HepG2 (cell line): Measurements from ENCODE around the gene RPS6KB2. TPM values are rescaled to one million over a fixed set of nuclear protein-coding genes. Genes with fewer than 3 reads are reported as not detected.

Source experiments
- BRCA1 ChIP-seq: sonication (generic); formaldehyde crosslinking; IDR thresholded peaks from 2 replicates; pipeline ENCODE4 v1.4.0; 2020; ENCODE audit warnings: missing genetic modification reagents
- CREM ChIP-seq, 2 experiments: sonication (generic) in 1 of 2; formaldehyde crosslinking in 1 of 2; IDR thresholded peaks; 2 replicates each; pipeline versions ENCODE4 v1.4.0 to v1.6.1; 2016 to 2020; ENCODE audit warnings: antibody characterized with exemption in 1 of 2, mild to moderate bottlenecking in 1 of 2, missing genetic modification reagents in 1 of 2
- ERF ChIP-seq: IDR thresholded peaks from 2 replicates; pipeline ENCODE4 v1.6.1; 2018; ENCODE audit warnings: missing biosample characterization, missing genetic modification reagents
- PCBP1 ChIP-seq: fragments of 200-400 bp; formaldehyde crosslinking; IDR thresholded peaks from 2 replicates; pipeline ENCODE4 v1.6.1; 2017; ENCODE audit warnings: mild to moderate bottlenecking, low read depth, low read length, borderline replicate concordance
- SOX5 ChIP-seq: IDR thresholded peaks from 2 replicates; pipeline ENCODE4 v1.6.1; 2016; ENCODE audit warnings: borderline replicate concordance
- ZFP37 ChIP-seq: sonication (generic); formaldehyde crosslinking; IDR thresholded peaks from 2 replicates; pipeline ENCODE4 v1.4.0; 2020; ENCODE audit warnings: missing genetic modification reagents, borderline replicate concordance
- polyA plus RNA-seq, 8 experiments: library from polyadenylated mRNA; depleted of rRNA in 3 of 8; stranded (reverse) in 7 of 8; unstranded in 1 of 8; fragments of >200 nt; fragmentation: Illumina TruSeq in 4 of 8; extraction: Trizol in 4 of 8; gene quantifications; 2 replicates each; pipeline versions ENCODE4 v1.2.1 to v1.2.3, GENCODE V29; 2011 to 2016; ENCODE audit warnings: low read depth in 4 of 8, missing spikeins in 1 of 8, mixed read lengths in 1 of 8; ENCODE audit not compliant: insufficient read depth in 1 of 8
- total RNA-seq, 5 experiments: library from RNA; depleted of rRNA; stranded (reverse); fragments of >200 nt; fragmentation: Illumina TruSeq; extraction: Trizol; gene quantifications; 2 replicates each; pipeline ENCODE4 v1.2.3, GENCODE V29; 2016; ENCODE audit warnings: low read depth in 1 of 5
- TF ChIP-seq, protein P1 (sequence below), 2 experiments: fragments of 450-650 bp in 1 of 2; sonication (generic) in 1 of 2; formaldehyde crosslinking in 1 of 2; IDR thresholded peaks; 2 replicates each; pipeline versions ENCODE4 v1.6.1 to v1.8.0; 2016 to 2022; ENCODE audit warnings: antibody characterized with exemption in 1 of 2, mild to moderate bottlenecking in 1 of 2, missing genetic modification reagents in 1 of 2
- TF ChIP-seq, protein P2 (sequence below): sonication (generic); formaldehyde crosslinking; IDR thresholded peaks from 2 replicates; pipeline ENCODE4 v1.4.0; 2020; ENCODE audit warnings: missing genetic modification reagents
- TF ChIP-seq, protein P3 (sequence below): sonication (generic); formaldehyde crosslinking; IDR thresholded peaks from 2 replicates; pipeline ENCODE4 v1.4.0; 2020; ENCODE audit warnings: low read depth, mild to moderate bottlenecking, missing genetic modification reagents
- TF ChIP-seq, protein P4 (sequence below): sonication (generic); formaldehyde crosslinking; IDR thresholded peaks from 2 replicates; pipeline ENCODE4 v1.4.0; 2020; ENCODE audit warnings: mild to moderate bottlenecking, missing genetic modification reagents

Gene RPS6KB2
- total and polyA plus RNA-seq, 2 of the 13 experiments (the other 11 are each of a cell fraction or from before 2014, with no cell fraction given) = 52.9 to 54.8 TPM

DNA sequence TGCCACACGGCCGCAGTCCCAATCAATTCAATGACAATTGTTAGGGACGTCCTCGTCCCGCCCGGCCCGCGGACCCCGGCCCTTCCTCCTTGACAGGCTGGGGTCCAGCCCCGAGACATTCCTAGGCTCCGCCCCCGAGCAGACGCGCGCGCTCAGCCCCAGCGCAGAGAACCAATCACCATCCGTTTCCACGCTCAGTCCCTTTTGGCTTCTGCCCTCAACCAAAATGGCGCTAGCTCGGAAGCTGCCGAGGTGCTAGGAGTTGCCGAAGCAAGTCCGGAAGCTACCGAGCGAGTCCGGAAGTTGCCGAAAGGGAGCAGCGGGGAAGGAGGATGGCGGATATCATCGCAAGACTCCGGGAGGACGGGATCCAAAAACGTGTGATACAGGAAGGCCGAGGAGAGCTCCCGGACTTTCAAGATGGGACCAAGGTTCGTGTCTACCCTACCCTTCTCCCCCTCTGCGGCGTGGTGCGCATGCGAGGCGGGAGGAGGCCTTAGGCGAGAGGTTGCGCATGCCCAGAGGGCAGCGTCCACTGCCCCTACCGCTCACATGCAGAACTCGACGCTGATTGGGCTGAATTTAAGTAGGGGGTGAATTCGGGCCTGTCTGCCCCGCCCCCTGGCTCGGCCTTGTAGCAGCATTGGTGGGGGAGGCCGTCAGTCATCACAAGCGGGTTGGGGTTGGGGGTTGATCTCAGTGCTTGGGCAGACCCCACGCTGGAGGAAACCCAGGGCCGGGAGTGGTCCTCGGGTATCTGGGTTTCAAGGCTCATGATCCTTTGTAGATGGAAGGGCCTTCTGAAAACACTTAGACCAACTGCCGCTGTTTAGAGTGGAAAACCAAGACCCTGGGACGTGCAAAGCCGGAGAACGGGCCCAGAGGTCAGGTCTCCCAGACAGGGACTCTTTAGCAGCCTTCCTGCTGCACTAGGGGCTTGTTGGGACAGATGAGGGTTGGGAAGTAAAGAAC, 54.8 kb downstream of the RPS6KB2 start, which contains the start of gene AIP (continued):
- TF ChIP-seq, protein P1, sequence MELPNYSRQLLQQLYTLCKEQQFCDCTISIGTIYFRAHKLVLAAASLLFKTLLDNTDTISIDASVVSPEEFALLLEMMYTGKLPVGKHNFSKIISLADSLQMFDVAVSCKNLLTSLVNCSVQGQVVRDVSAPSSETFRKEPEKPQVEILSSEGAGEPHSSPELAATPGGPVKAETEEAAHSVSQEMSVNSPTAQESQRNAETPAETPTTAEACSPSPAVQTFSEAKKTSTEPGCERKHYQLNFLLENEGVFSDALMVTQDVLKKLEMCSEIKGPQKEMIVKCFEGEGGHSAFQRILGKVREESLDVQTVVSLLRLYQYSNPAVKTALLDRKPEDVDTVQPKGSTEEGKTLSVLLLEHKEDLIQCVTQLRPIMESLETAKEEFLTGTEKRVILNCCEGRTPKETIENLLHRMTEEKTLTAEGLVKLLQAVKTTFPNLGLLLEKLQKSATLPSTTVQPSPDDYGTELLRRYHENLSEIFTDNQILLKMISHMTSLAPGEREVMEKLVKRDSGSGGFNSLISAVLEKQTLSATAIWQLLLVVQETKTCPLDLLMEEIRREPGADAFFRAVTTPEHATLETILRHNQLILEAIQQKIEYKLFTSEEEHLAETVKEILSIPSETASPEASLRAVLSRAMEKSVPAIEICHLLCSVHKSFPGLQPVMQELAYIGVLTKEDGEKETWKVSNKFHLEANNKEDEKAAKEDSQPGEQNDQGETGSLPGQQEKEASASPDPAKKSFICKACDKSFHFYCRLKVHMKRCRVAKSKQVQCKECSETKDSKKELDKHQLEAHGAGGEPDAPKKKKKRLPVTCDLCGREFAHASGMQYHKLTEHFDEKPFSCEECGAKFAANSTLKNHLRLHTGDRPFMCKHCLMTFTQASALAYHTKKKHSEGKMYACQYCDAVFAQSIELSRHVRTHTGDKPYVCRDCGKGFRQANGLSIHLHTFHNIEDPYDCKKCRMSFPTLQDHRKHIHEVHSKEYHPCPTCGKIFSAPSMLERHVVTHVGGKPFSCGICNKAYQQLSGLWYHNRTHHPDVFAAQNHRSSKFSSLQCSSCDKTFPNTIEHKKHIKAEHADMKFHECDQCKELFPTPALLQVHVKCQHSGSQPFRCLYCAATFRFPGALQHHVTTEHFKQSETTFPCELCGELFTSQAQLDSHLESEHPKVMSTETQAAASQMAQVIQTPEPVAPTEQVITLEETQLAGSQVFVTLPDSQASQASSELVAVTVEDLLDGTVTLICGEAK (IDR thresholded peaks at IDR 0.05) = no peak
- TF ChIP-seq, protein P1 (CRISPR knock-in tag; IDR thresholded peaks at IDR 0.05) = peak; percentile 81; the same call in 1 of the 2 replicates
- TF ChIP-seq ZFP37 (CRISPR knock-in tag) (peak; percentile 81; the same call in 1 of the 2 replicates), BRCA1 (CRISPR knock-in tag) (peak; percentile 94; the same call in 1 of the 2 replicates), SOX5 (CRISPR knock-in tag) (no peak; the same call in none of the 2 replicates), ERF (peak; percentile 91), PCBP1 (no peak), CREM (IDR thresholded peaks at IDR 0.05) (peak; percentile 83), CREM (CRISPR knock-in tag; IDR thresholded peaks at IDR 0.05) (no peak)
- TF ChIP-seq, protein P2, sequence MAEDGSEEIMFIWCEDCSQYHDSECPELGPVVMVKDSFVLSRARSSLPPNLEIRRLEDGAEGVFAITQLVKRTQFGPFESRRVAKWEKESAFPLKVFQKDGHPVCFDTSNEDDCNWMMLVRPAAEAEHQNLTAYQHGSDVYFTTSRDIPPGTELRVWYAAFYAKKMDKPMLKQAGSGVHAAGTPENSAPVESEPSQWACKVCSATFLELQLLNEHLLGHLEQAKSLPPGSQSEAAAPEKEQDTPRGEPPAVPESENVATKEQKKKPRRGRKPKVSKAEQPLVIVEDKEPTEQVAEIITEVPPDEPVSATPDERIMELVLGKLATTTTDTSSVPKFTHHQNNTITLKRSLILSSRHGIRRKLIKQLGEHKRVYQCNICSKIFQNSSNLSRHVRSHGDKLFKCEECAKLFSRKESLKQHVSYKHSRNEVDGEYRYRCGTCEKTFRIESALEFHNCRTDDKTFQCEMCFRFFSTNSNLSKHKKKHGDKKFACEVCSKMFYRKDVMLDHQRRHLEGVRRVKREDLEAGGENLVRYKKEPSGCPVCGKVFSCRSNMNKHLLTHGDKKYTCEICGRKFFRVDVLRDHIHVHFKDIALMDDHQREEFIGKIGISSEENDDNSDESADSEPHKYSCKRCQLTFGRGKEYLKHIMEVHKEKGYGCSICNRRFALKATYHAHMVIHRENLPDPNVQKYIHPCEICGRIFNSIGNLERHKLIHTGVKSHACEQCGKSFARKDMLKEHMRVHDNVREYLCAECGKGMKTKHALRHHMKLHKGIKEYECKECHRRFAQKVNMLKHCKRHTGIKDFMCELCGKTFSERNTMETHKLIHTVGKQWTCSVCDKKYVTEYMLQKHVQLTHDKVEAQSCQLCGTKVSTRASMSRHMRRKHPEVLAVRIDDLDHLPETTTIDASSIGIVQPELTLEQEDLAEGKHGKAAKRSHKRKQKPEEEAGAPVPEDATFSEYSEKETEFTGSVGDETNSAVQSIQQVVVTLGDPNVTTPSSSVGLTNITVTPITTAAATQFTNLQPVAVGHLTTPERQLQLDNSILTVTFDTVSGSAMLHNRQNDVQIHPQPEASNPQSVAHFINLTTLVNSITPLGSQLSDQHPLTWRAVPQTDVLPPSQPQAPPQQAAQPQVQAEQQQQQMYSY = peak; percentile 67; the same call in 1 of the 2 replicates
- TF ChIP-seq, protein P3, sequence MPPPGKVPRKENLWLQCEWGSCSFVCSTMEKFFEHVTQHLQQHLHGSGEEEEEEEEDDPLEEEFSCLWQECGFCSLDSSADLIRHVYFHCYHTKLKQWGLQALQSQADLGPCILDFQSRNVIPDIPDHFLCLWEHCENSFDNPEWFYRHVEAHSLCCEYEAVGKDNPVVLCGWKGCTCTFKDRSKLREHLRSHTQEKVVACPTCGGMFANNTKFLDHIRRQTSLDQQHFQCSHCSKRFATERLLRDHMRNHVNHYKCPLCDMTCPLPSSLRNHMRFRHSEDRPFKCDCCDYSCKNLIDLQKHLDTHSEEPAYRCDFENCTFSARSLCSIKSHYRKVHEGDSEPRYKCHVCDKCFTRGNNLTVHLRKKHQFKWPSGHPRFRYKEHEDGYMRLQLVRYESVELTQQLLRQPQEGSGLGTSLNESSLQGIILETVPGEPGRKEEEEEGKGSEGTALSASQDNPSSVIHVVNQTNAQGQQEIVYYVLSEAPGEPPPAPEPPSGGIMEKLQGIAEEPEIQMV = peak; percentile 91
- TF ChIP-seq, protein P4, sequence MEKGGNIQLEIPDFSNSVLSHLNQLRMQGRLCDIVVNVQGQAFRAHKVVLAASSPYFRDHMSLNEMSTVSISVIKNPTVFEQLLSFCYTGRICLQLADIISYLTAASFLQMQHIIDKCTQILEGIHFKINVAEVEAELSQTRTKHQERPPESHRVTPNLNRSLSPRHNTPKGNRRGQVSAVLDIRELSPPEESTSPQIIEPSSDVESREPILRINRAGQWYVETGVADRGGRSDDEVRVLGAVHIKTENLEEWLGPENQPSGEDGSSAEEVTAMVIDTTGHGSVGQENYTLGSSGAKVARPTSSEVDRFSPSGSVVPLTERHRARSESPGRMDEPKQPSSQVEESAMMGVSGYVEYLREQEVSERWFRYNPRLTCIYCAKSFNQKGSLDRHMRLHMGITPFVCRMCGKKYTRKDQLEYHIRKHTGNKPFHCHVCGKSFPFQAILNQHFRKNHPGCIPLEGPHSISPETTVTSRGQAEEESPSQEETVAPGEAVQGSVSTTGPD (CRISPR knock-in tag) = 0 out of 2 replicates have a peak, but pooled peaks have one; percentile 45
